DND-41 (cell line): ENCODE measurements around the gene C21orf91.

ENCODE experiments used
- CTCF ChIP-seq: IDR thresholded peaks from 2 replicates; pipeline ENCODE4 v1.5.1; 2012; ENCODE audit warnings: borderline replicate concordance, low read length, moderate library complexity, mild to moderate bottlenecking; ENCODE audit not compliant: poor library complexity, severe bottlenecking; ENCODE audit errors: extremely low read depth
- EZH2 ChIP-seq: IDR thresholded peaks from 3 replicates; pipeline ENCODE4 v1.6.1; 2012; ENCODE audit warnings: borderline replicate concordance, low read depth, mild to moderate bottlenecking, moderate library complexity, low read length, inconsistent platforms; ENCODE audit not compliant: severe bottlenecking

DNA sequence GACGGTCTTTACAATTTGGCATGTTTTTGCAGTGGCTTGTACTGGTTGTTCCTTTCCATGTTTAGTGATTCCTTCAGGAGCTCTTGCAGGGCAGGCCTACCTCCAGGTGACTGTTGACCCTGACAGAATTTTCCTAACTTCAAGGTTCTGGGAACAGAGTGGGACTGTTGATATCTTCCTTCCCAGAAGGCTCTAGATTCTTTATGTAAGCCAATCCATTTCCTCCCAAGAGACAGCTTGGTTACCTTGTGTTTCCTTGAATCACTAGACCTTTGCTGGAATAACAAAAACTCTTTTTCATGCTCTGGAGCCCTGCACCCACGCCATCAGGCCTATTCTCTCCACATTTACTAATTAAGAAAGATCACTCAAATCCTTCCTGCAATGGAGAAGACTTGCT lies 67.0 kb downstream of the C21orf91 start:
- TF ChIP-seq CTCF (no peak), EZH2 (no peak)
